Activated CD4-positive, alpha-beta T cell treated with anti-CD3 and anti-CD28 coated beads for 4 hours (primary cell): ENCODE measurements around the gene SCD5.

ENCODE experiments used
- DNase-seq, 2 donors: peaks; one replicate each; pipeline ENCODE4 v3.0.0-alpha.2; 2020

The SCD5 gene

DNA sequence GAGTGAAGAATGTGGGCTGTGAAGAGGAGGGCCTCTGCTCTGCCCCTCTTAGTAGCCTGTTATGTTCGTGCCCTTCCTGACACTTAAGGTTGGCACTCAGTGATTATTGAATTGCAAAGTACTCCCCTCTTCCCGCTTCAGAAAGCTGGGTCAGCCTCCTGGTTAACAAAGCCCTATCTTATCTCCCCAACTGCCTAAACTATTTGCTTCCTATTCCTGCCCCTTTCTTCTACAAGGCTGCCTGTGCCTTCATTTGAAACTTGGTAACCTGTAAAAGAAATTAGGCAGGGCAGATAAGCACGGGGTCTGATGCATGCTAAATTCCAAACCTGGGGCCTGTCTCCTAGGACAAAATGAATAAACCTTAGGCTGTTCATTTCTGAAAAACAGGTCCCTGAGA, 213.7 kb downstream of the SCD5 start:
- DNase-seq: no peak

DNA sequence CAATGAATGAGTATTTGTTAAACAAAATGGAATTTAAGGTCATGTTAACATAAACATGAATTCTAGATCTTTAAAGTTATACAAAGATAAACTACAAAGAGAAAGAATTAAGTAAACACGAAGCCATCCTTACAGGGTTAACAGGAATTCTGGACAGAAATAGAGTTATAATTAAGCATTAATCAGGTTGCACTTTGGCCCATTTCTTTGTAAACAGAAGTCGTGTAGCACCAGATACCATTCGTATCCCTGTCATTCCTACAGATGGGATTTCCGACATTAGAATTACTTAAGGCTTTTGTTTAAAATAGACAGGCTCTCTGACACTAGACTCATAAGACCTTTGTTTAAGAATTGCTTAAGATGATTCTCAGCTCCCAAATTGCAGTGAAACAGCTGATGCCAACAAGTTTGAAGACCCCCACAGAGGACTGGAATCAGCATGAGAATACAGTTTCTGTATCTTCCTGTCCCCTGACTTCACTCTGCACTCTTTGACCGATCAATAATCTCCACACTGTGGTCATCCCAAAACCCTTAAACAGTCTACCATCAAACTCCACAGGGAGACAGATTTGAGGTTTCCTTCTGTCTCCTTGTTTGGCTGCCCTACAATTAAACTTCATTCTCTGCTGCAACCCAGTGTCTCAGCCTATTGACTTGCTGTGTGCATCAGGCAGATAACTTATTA, 214.6 kb downstream of the SCD5 start:
- no peak for DNase-seq

DNA sequence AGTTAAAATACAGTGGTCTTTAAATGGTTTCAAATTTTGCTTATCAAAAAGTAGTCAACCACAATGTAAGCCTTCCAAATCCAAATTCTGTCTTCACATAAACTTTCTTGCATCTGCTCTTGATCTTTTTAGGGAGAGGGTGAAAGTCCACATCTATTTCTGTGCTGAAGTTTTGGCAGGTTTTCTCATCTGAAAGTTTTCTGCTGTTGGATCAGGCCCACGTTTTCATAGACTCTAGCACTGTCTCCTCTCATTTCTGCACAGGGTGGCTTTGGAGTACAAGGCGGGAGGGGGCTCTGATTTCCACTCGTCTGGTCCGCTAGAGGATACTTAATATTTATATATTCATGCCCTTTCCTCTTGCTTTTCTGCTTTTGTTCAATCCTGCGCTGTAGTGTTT, 218.7 kb downstream of the SCD5 start:
- DNase-seq: no peak
